NCI-H1092 (cell line): Measurements from ENCODE around the gene IDI2.
"Not testable (repeated sequence)": the region's sequence is repeated elsewhere in the genome, so short reads cannot be mapped to it uniquely, and the experiment has no call there.

Source experiments
- DNase-seq: peaks from one replicate; lab custom pipeline; 2025; lab: John Stamatoyannopoulos, UW

IDI2 gene

GRCh38 chr10:1025683-1026082 is at the start of gene IDI2:
IDI2 (minus strand) TSS chr10:1025859; CDS start chr10:1024723, 1,136 bp downstream.
- no peak for DNase-seq

DNA sequence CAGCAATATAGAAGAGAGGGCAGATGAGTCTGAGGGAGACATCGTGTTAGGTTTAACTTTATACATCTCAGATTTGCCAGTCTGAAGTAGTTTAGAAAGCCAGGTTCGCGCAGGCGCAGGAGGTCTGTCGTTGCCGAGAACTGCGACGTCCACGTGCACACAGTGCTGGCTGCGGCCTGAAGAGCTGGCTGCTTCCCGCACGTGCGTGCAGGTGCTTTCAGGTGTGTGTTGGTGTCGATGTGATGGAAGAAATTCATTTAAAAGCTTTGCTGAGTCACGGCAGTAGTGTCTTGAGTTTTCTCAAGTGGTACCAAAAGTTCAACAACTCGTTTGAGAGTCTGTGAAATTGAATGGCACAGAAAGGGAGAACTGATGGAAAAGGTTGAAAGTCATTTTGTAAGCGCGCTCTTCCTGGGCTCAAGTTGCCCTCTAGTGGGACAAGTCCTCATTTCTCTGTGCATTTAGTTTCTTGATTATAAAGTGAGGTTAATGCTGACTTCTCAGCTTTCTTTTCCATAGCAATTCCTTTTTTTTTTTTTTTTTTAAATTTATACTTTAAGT is 49.2 kb upstream of the IDI2 start:
- no peak for DNase-seq

- no peak for DNase-seq
Measured at GRCh38 chr10:1074052-1074747, 48.5 kb upstream of the IDI2 start.

- no peak for DNase-seq
Measured at GRCh38 chr10:1070919-1071318, 45.3 kb upstream of the IDI2 start.

GRCh38 chr10:1068380-1069361 is 43.0 kb upstream of the IDI2 start:
- no peak for DNase-seq

DNA sequence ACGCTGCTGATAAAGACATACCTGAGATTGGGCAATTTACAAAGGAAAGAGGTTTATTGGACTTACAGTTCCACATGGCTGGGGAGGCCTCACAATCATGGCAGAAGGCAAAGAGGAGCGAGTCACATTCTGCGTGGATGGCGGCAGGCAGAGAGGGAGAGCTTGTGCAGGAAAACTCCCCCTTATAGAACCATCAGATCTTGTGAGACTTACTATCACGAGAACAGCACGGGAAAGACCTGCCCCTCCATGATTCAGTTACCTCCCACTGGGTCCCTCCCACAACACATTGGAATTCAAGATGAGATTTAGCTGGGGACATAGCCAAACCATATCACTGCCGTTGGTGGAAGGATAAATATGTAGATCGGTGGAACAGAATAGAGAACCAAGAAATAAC is 41.1 kb upstream of the IDI2 start:
- not testable (repeated sequence) for DNase-seq

GRCh38 chr10:1064964-1065247 is 39.2 kb upstream of the IDI2 start:
- DNase-seq, result no peak

GRCh38 chr10:1063232-1063865 is 37.7 kb upstream of the IDI2 start:
- DNase-seq, result no peak

DNA sequence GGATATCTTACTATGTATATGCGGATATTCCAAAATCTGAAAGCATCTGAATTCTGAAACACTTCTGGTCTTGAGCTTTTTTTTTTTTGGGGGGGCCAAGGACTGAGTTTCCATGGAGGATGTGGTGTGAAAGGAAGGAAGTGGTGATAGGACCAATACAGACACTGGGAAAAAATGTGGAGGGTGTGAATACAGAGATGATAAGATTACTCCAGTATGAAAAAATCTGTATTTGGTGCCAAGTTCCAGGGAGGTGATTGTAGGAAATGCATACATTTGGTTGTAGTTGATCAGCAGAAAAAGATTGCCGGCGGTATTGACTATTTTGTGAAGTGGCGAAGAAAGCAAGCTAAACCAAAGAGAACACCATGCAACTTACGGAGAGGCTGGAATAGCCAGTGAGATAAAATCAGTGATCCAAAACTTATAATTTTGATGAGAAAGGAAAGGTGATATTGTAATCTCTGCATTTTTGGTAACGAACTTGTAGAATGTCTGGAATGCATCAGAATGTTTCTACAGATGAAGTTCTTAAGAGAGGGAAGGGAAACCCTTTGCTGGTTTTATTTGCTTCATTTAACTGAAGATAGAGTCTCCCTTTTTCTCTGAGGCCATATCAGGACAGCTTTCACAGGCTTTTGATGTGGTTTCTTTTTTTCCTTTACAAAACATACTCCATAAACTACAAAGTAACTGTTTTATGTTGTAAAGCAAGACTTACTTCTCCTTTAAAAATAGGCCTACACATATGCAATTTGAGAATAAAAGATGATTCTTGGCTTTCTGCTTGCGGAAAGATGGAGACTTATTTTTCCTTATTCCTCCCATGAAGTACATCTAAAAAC is 36.5 kb upstream of the IDI2 start:
- DNase-seq, result no peak

- no peak for DNase-seq
Measured at GRCh38 chr10:1059902-1060301, 34.2 kb upstream of the IDI2 start.

- DNase-seq, result no peak
Measured at GRCh38 chr10:1058017-1058416, 32.4 kb upstream of the IDI2 start.

- DNase-seq, result no peak
Measured at GRCh38 chr10:1057106-1057657, 31.5 kb upstream of the IDI2 start.

- peak; percentile 37 for DNase-seq
Measured at GRCh38 chr10:1056326-1057105, 30.9 kb upstream of the IDI2 start, which contains the start of gene WDR37. WDR37 (plus strand) TSS chr10:1056385; CDS start chr10:1072156, 15,771 bp downstream.

DNA sequence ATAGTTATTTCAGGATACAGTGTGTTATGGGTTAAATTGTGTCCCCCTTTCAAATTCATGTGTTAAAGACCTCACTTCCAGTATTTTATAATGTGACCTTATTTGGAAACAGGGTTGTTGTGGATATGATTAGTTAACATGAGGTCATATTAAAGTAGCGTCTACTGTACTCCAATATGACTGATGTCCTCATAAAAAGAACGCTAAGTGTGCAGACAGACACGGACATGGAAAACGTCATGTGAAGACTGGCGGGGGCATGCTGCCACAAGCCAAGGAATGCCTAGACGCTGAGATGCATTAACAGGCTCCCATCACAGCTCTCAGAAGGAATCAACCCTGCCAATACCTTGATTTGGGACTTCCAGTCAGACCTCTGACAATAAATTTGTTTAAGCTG is 29.0 kb upstream of the IDI2 start:
- DNase-seq, result no peak

GRCh38 chr10:1050554-1050953 is 24.9 kb upstream of the IDI2 start:
- DNase-seq, result no peak

- no peak for DNase-seq
Measured at GRCh38 chr10:1050145-1050544, 24.5 kb upstream of the IDI2 start.

DNA sequence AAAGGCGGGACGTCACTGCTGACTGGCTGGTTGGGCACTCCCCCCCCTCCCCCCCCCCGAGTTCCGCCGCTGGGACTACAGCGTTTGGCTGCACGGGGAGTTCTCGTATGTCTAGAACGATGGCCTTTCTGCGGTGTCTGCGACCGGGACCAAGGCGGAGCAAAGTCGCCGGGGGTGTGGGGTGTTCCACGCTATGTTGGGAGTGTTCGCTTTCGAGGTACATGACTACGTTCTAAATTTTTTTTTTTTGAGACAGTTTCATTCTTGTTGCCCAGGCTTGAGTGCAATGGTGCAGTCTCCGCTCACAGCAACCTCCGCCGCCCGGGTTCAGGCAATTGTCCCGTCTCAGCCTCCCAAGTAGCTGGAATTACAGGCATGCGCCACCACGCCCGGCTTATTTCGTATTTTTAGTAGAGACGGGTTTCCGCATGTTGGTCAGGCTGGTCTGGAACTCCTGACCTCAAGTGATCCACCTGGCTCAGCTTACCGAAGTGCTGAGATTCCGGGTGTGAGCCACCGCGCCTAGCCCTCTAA is 23.8 kb upstream of the IDI2 start:
- DNase-seq, result no peak

DNA sequence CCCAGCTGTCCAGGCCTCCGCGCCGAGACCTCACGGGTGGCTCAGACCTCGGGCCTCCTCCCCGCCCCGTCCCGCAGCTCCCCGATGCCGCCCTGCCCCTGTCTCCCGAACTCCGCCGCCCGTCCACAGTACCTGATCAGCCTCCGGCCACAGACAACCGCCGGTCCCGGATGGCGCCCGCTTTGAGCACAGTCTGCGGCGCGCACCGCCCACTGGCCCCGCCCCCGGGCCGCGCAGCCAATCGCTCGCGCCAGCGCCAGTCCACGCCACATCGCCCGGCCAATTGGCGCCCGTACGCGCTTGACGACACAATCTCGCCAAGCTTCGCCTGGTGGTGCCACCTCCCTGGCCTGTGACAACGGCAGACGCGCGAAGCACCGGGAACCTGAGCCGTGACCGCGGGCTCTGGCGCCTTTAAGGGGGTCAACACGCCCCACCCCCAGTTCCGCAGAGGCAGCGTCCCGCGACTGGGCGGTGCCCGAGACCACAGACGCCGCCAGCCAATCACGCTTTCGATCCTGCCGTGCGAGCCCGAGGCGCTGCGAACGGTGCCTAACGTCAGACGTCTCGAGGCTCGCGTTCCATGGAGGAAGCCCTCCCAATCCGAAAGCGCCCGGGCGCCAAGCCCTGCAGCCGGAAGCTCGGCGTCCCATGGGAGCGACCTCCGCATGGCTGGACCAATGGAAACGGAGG is 23.2 kb upstream of the IDI2 start, which contains the start of gene IDI1:
IDI1 (minus strand) TSS at position 388 of the 693 bp plus-strand sequence; CDS start at position 272, 116 bp downstream.
- peak; percentile 89 for DNase-seq

DNA sequence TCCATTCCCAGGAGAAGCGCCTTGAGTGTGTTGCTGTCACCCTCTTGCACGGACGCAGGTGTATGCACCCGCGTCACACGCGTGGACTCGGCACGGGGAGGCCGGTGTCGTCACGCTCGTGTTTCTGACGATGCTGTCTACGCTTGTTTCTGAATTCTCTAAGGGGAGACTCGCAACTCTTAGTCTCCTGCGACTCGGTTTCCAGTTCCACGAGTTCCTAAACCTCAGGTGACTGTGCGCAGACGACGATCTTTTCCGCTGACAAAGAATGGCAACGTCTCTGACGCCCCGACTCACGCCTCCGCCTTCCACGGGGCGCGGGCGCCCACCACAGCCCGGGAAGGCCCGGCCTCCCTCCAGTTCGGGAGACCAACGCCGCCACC is 22.7 kb upstream of the IDI2 start:
- DNase-seq, result no peak
